T-helper 17 cell (primary cell): ENCODE measurements around the gene NRL. TPM values are rescaled to one million over a fixed set of nuclear protein-coding genes. Genes with fewer than 3 reads are reported as not detected.
A peak's percentile ranks its signal among the peaks of the same experiment; 100 is the strongest.

Experiments
- ATAC-seq: fragments of 150-1000 bp; cut with Tn5 transposase; 2 replicates; pipeline ENCODE4 v1.10.0; 2021; ENCODE audit warnings: mild to moderate bottlenecking, moderate library complexity
- DNase-seq, 3 donors: peaks; one replicate each; pipeline versions ENCODE4 v3.0.0 to v3.0.0-alpha.2; 2020 to 2021
- H3K9me3 ChIP-seq: one replicate; pipeline ENCODE4 v1.7.0; 2013; ENCODE audit warnings: low read length, mild to moderate bottlenecking; ENCODE audit not compliant: control insufficient read depth, poor library complexity, severe bottlenecking
- H3K27ac Mint-ChIP-seq: one replicate; pipeline ENCODE4 v1.8.0; 2022; ENCODE audit warnings: mild to moderate bottlenecking, moderate library complexity, mixed read lengths
- H3K27me3 Mint-ChIP-seq: one replicate; pipeline ENCODE4 v1.8.0; 2022; ENCODE audit warnings: mixed read lengths
- H3K36me3 Mint-ChIP-seq: one replicate; pipeline ENCODE4 v1.8.0; 2022; ENCODE audit warnings: low read depth, mixed read lengths
- H3K4me1 Mint-ChIP-seq: one replicate; pipeline ENCODE4 v1.8.0; 2022; ENCODE audit warnings: mild to moderate bottlenecking, mixed read lengths
- H3K4me3 Mint-ChIP-seq: one replicate; pipeline ENCODE4 v1.8.0; 2022; ENCODE audit warnings: mild to moderate bottlenecking, moderate library complexity, mixed read lengths
- total RNA-seq, 4 donors: library from RNA in 2 of 4; stranded (reverse) in 2 of 4; gene quantifications; one replicate each; pipeline ENCODE4 v1.2.3 and lab custom pipeline; 2022 to 2026

The NRL gene
- total RNA-seq, 2 donors from 2014 or later: 2.2 to 3.2 TPM

GRCh38 chr14:24096545-24097181 is 18.1 kb downstream of the NRL start:
- no peak for ATAC-seq
- Mint-ChIP-seq H3K4me3 (peak overlapping the region; percentile 60), H3K4me1 (peaks cover 28% of the 10 kb centered on the region), H3K27ac (peak overlapping the region; percentile 19), H3K27me3 (no peaks in the 10 kb centered on the region), H3K36me3 (no peaks in the 10 kb centered on the region)
- no peak for DNase-seq
- H3K9me3 ChIP-seq: no peaks in the 10 kb centered on the region

GRCh38 chr14:24095271-24096068 is 19.3 kb downstream of the NRL start:
- Mint-ChIP-seq H3K4me3 (peak overlapping the region; percentile 99), H3K27me3 (no peaks in the 10 kb centered on the region), H3K36me3 (no peaks in the 10 kb centered on the region), H3K27ac (peak overlapping the region; percentile 95), H3K4me1 (peaks cover 29% of the 10 kb centered on the region)
- H3K9me3 ChIP-seq: no peaks in the 10 kb centered on the region
- DNase-seq (no peak), ATAC-seq (peak; percentile 16)

GRCh38 chr14:24094841-24095270 is 19.9 kb downstream of the NRL start:
- H3K9me3 ChIP-seq: no peaks in the 10 kb centered on the region
- H3K27me3 Mint-ChIP-seq: no peaks in the 10 kb centered on the region
- H3K4me1 Mint-ChIP-seq: peaks cover 30% of the 10 kb centered on the region
- DNase-seq (no peak), ATAC-seq (no peak)
- peak overlapping the region; percentile 95 for H3K27ac Mint-ChIP-seq
- H3K36me3 Mint-ChIP-seq: no peaks in the 10 kb centered on the region
- peak overlapping the region; percentile 99 for H3K4me3 Mint-ChIP-seq

GRCh38 chr14:24093901-24094840 is 20.6 kb downstream of the NRL start, which contains the start of gene PCK2:
Gene PCK2, plus strand, starts transcription at chr14:24094311. Its CDS starts 95 bp downstream, at chr14:24094406.
- no peaks in the 10 kb centered on the region for H3K9me3 ChIP-seq
- DNase-seq (peak; percentile 49 to 72 (median 66)), ATAC-seq (peak; percentile 80)
- no peaks in the 10 kb centered on the region for H3K27me3 Mint-ChIP-seq
- H3K36me3 Mint-ChIP-seq: no peaks in the 10 kb centered on the region
- H3K4me1 Mint-ChIP-seq: peaks cover 34% of the 10 kb centered on the region
- peak within 1 kb of the TSS; percentile 95 for H3K27ac Mint-ChIP-seq
- peak within 1 kb of the TSS; percentile 99 for H3K4me3 Mint-ChIP-seq

GRCh38 chr14:24093207-24093900 is 21.4 kb downstream of the NRL start:
- H3K27me3 Mint-ChIP-seq: no peaks in the 10 kb centered on the region
- peak overlapping the region; percentile 88 for H3K27ac Mint-ChIP-seq
- H3K4me1 Mint-ChIP-seq: peaks cover 34% of the 10 kb centered on the region

GRCh38 chr14:24092505-24093206 is 22.1 kb downstream of the NRL start:
- Mint-ChIP-seq H3K4me3 (no peak overlapping the region), H3K36me3 (no peaks in the 10 kb centered on the region), H3K27me3 (no peaks in the 10 kb centered on the region), H3K4me1 (peaks cover 34% of the 10 kb centered on the region), H3K27ac (peak overlapping the region; percentile 88)
- no peaks in the 10 kb centered on the region for H3K9me3 ChIP-seq
- ATAC-seq (no peak), DNase-seq (no peak)

More at GRCh38 chr14:24093207-24093900, 21.4 kb downstream of the NRL start:
- Mint-ChIP-seq H3K4me3 (peak overlapping the region; percentile 99), H3K36me3 (no peaks in the 10 kb centered on the region)
- no peaks in the 10 kb centered on the region for H3K9me3 ChIP-seq
- ATAC-seq (no peak), DNase-seq (no peak)

- ATAC-seq: no peak
- H3K27me3 Mint-ChIP-seq: no peaks in the 10 kb centered on the region
- H3K4me3 Mint-ChIP-seq: no peak overlapping the region
- H3K36me3 Mint-ChIP-seq: no peaks in the 10 kb centered on the region
- DNase-seq: no peak
- no peaks in the 10 kb centered on the region for H3K9me3 ChIP-seq
- peaks cover 37% of the 10 kb centered on the region for H3K4me1 Mint-ChIP-seq
- H3K27ac Mint-ChIP-seq: no peak overlapping the region
These were observed 22.6 kb downstream of the NRL start for GRCh38 chr14:24092110-24092504.

DNA sequence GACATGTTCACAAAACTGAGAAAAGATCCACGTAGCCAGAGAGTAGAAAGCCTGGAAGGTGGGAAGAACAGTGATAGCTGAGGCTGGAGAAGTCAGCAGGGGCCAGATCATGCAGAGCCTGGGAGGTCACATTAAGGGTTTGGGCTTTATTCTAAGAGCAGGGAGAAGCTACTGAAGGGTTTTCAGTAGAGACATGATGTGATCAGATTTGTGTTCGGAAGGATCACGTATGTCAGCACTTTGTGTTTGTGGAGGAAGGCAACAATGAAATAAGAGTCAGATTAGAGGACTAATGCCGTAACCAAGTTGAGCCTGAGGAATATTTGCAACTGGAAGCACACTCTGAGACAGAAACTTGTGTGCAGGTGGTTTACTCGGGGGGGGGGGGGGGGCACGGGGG is 24.9 kb downstream of the NRL start:
- no peak overlapping the region for H3K4me3 Mint-ChIP-seq
- H3K27me3 Mint-ChIP-seq: no peaks in the 10 kb centered on the region
- no peak overlapping the region for H3K27ac Mint-ChIP-seq
- H3K9me3 ChIP-seq: no peaks in the 10 kb centered on the region
- peaks cover 25% of the 10 kb centered on the region for H3K4me1 Mint-ChIP-seq
- H3K36me3 Mint-ChIP-seq: no peaks in the 10 kb centered on the region
- no peak for ATAC-seq
- DNase-seq: no peak

DNA sequence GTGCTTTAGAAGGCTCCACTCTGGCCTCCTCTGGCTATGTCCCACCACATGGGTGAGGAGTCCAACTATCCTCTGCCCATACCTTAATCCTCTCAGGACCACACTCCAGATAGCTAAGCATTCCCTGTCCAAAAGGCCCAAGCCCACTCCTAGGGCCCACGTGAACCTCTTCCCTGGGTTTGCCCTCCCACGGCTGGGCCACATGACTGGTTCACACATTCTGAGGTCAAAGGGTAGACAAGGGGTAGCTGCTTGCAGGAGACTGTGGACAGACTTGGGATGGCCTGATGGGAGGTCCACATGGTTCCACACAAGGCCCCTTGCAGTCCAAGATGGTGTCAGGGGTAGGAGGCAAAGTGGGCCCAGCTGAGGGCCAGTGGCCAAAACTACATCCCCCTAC is 26.7 kb downstream of the NRL start:
- no peak for DNase-seq
- no peaks in the 10 kb centered on the region for H3K9me3 ChIP-seq
- Mint-ChIP-seq H3K4me1 (peaks cover 17% of the 10 kb centered on the region), H3K27me3 (no peaks in the 10 kb centered on the region), H3K4me3 (no peak overlapping the region), H3K27ac (no peak overlapping the region), H3K36me3 (no peaks in the 10 kb centered on the region)
- ATAC-seq: no peak

DNA sequence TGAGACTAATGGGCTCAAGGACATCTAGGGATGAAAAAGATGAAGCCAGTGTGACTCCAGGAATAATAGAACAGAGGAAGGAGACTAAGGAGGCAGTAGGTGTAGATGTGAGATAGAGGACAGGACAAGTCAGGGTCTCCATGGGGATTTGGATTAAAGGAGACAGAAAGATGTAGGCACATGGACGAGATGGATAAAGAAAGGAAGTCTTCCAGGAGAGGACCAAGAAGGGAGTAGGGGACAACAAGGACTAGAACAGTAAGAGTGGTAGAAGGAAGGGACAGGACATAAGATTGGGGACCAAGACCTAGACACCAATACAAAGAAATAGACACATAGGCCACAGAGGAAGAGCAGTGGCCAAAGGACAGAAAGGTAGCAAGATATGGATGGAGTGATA is 27.7 kb downstream of the NRL start:
- Mint-ChIP-seq H3K36me3 (no peaks in the 10 kb centered on the region), H3K27ac (peak overlapping the region; percentile 80), H3K4me3 (no peak overlapping the region), H3K27me3 (no peaks in the 10 kb centered on the region), H3K4me1 (peaks cover 19% of the 10 kb centered on the region)
- no peak for DNase-seq
- H3K9me3 ChIP-seq: no peaks in the 10 kb centered on the region
- ATAC-seq: no peak

DNA sequence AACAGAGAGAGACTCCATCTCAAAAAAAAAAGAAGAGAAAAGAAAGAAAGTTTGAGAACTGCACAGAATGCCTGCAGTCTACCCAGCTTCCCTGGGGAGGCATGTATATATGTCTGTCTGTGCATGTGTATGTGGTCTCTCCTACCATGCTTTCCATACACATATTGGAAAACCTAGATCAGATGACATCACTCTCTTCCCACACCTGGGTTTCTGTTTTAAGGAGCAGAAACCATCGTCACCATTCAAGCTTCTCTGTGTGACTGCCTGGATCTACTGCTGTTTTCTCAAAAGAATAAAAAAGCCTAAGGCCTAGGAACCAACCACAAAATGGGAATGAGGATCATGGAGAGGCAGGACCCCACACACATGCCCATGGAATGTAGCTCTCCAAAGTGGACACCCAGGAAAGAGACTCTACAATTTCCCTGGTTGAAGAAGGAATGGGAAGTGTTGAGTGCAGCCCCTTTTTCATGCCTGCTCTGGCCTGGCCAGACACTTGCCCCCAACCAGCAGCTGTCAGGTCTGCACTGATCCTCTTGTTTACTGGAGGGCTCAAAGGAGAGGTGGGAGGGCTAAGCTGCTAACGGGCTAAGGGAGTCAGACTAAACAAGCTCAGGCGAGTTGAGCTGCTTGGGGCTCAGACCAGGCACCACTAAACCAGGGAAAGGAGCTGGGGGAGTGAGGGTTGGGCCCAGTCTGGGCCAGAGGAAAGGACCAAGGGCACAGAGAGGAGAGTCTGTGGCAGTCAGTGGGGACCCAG is 28.4 kb downstream of the NRL start:
- ATAC-seq (no peak), DNase-seq (no peak)
- no peaks in the 10 kb centered on the region for H3K36me3 Mint-ChIP-seq
- H3K4me1 Mint-ChIP-seq: peaks cover 22% of the 10 kb centered on the region
- H3K4me3 Mint-ChIP-seq: no peak overlapping the region
- peak overlapping the region; percentile 80 for H3K27ac Mint-ChIP-seq
- H3K27me3 Mint-ChIP-seq: no peaks in the 10 kb centered on the region
- no peaks in the 10 kb centered on the region for H3K9me3 ChIP-seq
